ENCODE data around the gene C9orf50.
A peak's percentile ranks its signal among the peaks of the same experiment; 100 is the strongest.
"Not testable (repeated sequence)": the region's sequence is repeated elsewhere in the genome, so short reads cannot be mapped to it uniquely, and the experiment has no call there.

C9orf50 gene

DNA sequence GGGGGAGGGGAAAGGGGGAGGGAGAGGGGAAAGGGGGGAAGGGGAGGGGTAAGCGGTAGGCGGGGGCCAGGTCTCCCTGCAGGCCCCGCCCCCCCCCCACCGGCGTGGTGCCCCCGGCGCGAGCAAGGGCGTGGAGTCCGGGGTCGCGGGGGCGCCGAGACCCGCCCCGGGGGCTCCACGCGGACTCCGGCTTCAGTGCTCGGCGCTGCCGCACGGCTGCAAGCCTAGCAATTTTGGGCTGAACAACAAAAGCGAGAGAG is 10.8 kb downstream of the C9orf50 start:
- DNase-seq: no peak

DNA sequence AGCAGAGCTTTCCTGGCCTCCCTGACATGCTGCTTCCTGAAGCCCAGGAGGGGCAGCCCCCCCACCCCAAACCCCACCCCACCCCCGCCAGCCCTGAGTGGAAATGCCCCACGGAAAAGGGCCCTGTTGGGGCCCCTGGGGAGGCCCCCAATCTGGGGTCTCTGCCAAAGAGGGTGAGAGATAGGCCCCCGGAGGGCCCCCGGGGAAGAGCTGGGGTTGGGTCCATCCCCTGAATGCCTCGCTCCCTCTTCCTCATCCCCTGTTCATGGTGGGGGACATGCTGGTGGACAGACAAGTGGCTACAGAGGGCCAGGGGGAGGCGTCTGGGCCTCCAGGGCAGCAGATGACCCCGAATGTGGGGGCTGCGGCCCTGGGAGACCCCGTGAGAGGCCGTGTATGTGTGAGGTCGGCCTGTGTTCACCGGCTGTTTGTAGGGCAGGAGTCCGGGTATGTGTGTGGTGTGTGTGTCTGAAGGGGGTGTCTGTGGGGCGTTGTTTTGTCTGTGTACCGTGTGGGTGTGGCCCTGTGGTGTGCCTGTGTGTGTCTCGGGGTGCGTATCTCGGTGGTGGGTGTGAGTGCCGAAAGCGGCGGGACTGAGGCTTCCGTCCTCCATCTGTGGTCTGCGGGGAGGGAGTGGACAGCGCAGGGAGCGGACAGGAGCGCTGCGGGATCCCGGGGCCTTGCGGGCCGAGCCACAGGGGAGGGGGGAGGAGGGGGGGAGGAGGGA is 11.3 kb downstream of the C9orf50 start:
- DNase-seq: peak in 3 of 4 experiments; percentile 44 to 59 (median 57)

DNA sequence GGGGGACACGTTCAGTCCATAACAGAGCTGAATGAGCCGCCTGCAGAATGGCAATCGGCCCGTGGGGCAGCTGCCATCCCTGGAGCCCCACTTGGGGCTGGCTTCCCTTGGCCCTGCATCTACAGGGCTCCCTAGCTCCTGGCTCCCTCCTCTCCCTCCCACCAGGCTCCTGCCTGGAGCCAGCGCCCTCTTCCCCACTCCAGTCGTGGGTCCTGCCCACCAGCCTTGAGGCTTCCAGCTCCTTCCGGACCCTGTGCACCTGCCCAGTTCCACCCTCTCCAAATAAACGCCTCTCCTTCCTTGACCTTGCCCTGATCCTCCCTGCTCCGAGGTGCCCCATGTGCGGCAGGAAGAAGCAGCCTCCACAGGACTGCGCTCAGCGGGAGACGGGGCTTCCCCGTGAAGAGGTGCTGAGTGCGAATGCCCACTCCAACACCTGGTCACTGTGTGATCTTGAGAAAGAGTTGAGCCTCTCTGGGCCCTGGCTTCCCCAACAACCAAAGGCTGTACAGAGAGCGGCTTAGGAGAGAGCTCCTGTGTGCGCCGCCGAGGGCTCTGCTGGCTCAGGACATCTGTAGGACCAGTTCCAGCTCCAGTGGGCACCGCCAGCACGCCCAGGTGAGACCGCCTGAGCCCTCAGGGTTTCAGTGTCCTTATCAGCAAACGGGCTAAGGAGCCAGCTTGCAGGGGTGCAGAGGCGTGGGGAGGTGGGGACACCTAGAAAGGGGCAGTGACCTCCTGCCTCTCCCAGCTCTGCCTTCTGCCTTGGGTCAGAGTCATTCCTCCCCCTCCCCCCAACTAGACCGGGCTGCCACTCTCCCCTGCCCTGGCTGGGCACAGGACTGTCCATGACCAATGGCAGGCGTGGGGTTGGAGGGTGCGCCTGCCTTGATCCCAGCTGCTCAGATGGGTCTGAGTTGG is 12.1 kb downstream of the C9orf50 start:
- no peak for DNase-seq

DNA sequence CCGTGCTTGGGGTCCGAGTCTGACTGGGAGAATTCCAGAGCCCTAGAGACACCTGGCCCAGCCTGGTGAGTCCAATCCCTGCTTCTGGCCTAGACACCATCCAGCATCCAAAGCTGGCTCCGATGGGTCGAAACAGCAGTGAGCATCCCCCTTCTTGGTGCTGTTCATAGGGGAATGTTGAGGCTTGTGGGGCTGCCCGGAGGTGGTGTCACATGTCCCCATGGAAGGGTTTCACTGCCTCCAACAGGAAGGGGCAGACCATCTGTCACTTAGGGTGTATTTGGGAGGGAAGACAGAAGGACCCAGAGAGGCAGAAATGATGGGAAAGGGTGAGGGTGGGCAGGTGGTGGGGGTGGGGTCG is 13.9 kb downstream of the C9orf50 start:
- DNase-seq: no peak

DNA sequence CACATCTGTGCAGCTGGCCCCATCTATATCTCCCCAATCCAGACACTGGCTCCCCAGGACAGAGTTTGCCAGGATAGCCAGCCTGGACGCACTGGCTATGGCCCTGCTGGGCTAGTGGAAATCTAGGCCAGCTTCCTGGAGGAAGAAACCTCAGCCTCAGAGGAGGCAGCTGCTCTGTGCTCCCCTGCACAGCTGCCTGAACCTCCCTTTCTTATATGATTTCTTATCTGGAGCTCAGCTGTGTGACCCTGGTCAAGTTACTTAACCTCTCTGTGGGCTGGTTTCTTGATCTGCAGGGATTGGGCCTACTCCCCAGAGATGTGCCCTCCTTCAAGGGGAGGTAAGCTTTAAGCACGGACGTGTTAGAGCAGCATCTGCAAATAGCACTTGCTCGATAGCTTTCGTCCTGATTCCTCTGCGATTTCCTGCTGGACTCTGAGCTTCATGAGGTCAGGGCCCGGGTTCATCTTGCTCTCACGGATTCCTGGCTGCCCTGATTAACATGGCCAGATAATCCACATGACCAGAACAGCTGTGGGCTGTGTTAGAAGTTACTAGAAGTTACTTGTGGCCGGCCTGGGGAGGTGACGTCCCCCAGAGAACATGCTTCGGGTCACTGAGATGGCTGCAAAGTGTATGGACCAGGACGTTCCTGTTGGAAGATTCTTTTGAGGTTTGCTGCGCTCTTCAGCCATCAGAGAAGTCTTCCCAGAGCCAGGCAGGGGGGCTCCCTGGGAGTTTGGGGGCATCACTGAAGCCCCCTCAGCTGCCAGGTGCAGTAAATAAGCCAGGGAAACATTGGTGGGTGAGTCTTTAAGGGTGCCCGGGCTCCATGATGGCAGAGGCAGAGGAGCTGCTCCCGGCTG is 14.5 kb downstream of the C9orf50 start:
- DNase-seq: no peak

DNA sequence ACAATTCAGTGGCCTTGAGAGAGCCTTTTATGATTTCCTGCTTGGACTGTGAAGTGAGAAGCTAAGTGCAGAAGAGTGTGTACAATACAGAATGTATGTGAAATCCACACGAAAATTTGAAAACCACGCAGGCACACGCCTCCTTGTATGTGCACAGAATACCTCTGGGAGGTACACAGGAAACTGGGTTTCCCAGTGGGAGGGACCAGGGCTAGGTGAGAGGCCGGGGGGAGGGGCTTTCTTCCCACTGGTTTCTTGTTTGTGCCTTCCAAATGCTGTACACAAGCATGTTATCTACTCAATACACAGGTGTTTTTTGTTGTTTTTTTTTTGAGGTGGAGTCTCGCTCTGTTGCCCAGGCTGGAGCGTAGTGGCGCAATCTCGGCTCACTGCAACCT is 16.1 kb downstream of the C9orf50 start:
- no peak for DNase-seq

DNA sequence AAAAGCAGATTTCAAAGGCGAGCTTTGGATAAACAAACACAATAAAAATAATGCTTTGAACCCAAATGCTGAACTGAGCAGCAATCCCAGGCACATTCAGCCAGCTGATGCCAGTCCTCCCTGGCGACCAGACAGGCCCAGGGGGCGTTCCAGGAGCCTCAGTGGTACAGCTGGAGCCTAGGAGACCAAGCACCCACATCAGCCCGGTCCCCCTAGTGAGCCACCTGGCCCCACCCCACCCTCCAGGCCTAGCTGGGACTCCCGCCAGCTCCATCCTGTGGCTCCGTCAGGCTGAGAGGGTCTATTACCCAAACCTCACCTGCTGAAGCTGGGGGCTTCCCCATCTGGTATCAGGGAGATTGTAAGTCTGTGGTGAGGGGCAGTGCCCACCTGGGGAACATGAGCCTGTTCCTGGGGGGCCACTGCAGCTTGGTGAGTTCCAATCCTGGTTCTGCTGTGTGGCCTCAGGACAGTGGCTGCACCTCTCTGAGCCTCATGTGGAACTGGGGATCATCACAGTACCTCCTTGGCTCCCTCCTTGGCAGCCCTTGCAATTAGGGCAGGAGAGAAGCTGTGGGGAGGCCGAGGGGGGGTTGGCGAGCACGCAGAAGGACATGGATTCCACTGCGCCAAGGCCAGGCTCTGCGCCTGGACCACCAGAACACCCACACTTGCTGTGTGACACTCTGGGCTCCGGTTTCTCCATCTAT is 16.7 kb downstream of the C9orf50 start:
- DNase-seq: no peak

DNA sequence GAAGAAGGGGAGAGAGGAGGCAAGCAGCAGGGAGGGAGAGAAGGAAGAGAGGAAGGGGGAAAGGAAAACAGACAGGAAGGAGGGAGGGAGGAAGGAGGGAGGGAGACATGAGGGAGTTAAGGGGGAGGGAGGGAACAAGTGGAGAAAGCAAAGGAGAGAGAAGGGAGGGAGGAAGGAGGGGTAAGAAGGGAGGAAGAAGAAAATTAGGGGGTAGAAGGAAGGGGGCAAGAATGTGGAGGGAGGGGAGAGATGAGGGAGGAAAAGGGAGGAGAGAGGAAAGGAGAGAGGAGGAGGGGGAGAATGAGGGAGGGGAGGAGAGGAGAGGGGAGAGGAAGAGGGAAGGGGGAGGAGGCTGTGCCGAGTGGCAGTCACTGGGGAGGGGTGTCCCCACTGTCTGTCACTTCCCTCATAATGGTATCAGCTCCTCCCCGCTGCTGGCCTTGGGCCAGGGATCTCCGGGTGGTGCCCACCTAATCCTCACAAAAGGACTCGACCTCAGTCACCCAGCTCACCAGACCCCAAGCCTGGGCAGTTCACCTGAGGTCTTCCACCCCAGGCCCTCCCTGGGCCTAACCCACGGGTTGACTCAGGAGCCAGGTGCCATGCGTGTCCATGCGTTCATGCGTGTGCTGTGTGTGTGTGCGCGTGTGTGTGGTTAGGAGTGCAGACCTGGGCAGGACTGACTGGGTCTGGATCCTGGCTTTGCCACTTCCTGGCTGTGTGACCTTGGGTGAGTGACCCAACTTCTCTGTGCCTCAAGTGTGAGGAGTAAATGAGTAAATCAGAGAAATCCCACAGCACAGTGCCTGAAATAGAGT is 18.1 kb downstream of the C9orf50 start:
- DNase-seq: peak in 1 of 4 experiments; percentile 35

DNA sequence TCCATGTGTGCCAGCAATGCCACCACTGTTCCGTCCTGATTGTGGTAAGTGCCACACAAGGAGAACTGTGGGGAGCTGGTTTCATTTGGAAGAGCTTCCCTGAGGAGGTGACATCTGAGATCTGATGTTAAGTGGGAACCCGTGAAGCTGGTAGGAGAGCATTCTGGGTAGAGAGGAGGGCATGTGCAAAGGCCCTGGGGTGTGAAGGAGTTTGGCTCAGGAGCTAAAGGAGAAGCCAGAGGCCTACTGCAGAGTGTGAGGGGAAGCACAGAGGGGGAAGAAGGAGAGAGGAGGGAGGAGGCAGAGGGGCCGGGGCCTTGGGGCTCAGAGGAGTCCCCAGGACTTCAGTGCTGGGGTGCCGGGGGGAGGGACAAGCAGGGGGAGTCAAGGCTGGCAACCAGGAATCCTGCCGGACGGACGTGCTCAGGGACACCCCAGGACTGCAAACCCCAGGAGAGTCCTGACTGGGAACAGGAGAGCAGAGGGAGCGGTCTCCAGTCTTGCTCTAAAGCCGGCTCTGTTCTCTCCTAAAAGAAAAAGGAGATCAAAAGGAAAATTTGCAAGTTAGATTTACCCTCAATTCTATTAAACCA is 19.7 kb downstream of the C9orf50 start:
- DNase-seq: no peak

DNA sequence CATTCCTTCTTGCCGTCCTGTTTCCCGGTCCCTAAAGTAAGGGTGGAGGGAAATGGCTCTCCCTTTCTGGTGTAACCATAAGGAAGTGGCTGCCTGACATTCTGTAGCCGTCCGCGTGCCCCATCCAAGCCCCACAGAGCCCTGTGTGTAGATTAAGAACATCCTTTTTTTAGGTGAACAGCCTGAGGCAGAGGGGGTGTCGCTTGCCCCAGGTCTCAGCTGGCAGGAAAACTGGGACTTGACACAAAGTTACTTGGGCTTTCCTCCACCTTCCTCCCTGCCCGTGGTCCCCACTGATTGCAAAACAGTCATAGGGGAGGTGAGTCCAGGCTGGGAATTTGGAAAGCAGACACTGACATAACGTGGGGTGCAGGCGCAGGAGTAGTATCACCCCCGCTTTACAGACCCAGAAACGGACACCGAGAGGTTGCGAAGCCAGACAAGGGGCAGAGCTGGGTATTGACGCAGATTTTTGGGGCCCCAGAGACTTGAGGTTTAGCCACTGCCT is 22.8 kb downstream of the C9orf50 start:
- peak in 2 of 4 experiments; percentile 39 to 51 for DNase-seq

DNA sequence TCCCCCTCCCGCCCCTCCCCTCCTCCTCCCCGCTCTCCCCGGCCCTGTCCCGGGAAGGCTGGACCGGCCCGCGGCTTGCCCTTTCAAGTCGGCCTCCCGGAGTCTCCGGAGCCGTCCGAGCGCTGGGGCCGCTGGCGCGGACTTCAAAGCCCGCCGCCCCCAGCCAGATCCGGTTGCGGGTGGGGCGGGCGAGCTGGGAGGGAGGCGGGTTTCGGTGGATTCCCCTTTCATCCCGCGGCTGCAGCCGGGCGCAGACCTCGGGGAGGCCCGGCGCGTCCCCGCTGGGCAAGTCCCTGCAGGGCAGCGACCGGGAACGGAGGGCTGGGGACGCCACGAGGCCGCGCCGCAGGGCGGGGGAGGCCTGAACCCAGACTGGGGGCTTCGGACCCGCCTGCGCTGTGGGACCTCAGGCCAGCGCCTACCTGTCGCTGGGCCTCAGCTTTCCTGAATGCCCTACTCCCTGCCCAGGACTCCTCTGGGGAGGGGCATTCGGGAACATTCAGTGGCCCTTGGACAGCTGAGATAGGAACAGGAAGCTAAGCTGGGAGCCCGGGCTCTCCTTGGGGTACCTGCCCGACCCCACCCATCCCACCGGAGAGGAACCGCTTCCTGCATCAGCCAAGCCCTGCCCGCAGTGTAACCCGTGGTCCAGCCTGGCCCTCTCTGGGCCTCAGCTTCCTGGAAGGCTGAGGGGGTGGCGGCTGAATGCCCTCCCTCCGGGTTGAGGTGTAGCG is 23.4 kb downstream of the C9orf50 start:
- peak in 2 of 4 experiments; percentile 33 to 47 for DNase-seq

DNA sequence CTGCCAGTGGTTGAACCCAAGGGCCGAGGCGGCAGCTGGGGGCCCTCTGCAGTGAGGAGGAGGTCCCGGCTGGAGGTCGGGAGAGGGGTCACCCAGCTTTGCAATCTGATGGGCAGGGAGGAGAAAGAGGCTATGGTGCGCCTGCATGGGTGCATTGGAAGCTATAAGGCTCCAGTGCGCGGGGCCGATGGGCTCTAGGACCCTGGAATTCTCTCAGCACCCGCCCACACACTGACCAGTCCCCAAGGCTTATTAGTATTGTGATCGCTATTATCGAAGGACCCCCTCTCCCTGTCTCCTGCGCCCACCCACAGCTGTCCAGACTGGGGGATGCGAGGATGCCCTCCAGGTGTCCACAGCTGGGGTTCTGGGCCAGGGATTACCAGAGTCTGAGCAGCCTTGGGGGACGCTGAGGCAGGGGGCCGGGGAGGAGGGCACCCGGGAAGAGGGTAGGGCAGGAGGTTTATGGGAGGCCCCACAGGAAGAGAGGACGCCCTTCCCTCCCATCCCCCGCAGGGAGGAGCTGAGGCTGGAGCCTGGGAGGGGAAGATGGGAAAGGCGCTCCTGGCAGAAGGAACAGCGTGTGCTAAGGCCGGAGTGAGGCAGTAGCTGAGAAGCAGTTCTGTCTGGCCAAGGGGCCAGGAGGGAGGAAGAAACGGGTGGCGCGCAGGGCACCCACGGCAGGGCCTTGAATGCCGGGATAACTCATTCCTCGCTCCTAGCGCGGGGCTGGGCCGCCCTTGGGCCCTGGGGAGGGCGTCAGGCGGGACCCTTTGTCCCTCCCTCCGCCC is 24.2 kb downstream of the C9orf50 start:
- DNase-seq: peak in 1 of 4 experiments; percentile 29

DNA sequence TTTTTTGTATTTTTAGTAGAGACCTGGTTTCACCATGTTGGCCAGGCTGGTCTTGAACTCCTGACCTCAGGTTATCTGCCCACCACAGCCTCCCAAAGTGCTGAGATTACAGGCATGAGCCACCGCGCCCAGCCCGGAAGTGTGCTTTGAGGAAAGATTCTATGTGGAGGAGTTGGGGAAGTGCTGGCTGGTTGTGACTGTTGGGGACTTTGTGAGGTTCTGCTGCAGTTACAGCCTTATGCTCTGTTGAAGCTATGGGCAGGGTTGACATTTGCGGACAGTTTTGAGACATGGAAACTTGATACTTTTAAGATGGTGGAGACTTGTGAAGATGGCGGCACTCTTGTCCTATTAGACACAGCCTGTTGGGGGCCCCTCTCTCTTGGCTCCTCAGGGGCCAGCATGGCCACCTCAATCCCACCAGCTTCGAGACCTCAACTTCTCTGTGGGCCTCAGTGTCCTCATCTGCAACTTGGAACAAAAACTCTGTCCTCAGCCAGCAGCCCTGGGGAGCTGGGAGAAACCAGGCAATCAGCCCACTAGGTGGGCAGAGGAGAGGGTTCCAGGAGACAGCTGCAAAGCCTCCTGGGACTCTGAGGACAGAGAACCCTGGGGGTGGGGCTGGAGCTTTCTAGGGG is 24.9 kb downstream of the C9orf50 start:
- DNase-seq: peak; percentile 80 to 88 (median 87)

DNA sequence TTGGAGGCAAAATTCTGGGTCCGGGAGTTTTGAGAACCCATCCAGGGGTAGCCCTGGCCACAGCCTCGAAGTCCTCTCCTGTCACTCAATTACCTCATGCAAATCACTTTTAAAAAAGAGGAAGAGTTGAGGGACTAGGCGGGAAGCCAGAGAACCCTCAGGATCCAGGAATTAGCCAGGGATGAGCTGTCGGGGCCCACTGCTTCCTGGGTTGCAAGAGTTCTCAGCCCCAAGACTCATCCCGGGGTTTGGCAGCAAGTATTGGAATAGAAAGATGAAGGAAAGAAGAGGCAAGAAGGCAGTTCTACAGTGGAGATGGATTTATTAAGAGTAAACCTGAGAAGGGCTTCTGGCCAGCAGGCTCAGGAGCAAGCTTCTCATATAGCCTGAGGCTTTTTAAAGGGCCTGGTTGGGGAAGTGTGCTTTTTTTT is 25.6 kb downstream of the C9orf50 start:
- peak in 3 of 4 experiments; percentile 47 to 58 (median 54) for DNase-seq

DNA sequence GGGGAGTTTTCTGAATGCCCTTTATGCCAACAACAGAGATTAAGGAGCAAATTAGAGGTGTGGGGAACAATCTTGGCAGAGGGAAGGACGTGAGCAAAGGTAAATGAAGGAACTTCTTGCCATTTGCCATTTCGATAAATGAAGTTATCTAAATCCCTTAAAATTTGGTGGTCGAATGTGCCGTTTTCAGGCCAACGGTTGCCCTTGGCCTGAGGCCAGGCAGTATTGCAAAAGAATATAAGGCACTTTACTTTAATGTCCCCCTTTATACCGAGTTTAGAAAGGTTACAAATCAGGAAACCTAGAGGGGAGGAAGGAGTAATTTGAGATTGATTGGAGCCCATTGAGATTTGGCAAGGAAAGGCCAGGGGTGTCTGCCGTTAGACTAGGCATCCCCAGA is 26.3 kb downstream of the C9orf50 start:
- DNase-seq: no peak

DNA sequence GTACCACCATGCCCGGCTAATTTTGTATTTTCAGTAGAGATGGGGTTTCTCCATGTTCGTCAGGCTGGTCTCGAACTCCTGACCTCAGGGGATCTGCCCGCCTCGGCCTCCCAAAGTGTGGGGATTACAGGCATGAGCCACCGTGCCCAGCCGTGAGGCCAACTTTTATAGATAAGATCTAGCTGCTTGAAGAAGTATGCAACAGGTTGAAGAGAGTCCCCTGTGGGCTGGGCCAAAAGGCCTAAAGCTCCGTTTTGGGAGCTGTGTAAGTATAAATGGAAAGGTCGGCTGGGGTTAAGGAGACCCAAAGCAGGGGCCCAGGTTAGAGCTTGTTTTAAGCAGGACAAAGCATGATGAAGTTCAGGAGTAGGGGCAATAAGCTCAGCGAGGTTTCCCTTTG is 28.1 kb downstream of the C9orf50 start:
- DNase-seq: not testable (repeated sequence)

DNA sequence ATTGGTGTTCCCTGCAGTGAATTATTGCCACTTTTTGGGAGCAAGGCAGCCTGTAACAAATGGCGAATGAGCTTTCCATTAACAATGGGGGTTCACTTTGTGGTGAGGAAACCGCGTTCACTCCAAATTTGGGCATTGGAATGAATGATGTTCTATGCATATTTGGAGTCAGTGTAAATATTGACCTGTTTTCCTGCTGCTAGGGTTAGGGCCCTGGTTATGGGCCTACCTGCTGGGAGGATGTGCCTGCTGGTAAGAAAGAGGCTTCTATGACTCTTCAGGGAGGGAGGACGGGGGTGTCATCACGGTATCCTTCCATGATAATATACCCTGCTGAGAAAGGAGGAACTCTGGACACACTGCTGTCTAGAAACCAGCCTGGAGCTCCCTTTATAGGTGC is 29.0 kb downstream of the C9orf50 start:
- no peak for DNase-seq

DNA sequence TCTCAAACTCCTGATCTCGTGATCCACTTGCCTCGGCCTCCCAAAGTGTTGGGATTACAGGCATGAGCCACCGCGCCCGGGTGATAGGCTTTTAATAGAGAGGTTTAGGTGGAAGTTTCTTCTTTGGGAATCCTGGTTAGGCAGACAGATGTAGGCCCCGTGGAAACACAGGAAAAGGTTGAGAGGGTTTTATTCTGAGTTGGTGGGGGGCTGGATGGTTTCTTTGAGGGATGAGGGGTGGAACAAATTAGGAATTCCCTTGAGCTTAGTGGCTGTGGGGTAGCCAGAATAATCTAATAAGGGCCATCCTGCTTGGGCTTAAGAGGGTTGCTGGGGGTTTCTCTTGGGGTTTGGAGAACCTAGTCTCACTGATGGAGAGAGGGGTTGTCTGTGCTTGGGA is 30.4 kb downstream of the C9orf50 start:
- DNase-seq: no peak
